Tibial nerve (tissue), 4 donors: ENCODE measurements around the gene MTUS2.

Experiments used
- CTCF ChIP-seq, 5 experiments: fragments of 200-600 bp in 3 of 5; fragments of 450-650 bp in 2 of 5; sonication (generic) in 3 of 5; IDR thresholded peaks; one replicate each; pipeline ENCODE4 v1.5.1; 2016 to 2019; ENCODE audit warnings: antibody characterized with exemption in 5 of 5, mild to moderate bottlenecking in 3 of 5, moderate library complexity in 2 of 5
- EP300 ChIP-seq, 2 donors: sonication (generic); formaldehyde crosslinking; IDR thresholded peaks; one replicate each; pipeline ENCODE4 v1.6.1; 2017; ENCODE audit warnings: antibody characterized with exemption in 2 of 2, mild to moderate bottlenecking in 1 of 2
- POLR2A ChIP-seq, 2 donors: fragments of 450-650 bp; IDR thresholded peaks; one replicate each; pipeline ENCODE4 v1.6.1; 2017; ENCODE audit warnings: antibody characterized with exemption in 2 of 2, mild to moderate bottlenecking in 2 of 2, moderate library complexity in 2 of 2

GRCh38 chr13:29507356-29507755 lies 687.2 kb downstream of the MTUS2 start:
- TF ChIP-seq CTCF (IDR thresholded peaks at IDR 0.05) (no peak), POLR2A (IDR thresholded peaks at IDR 0.05) (no peak), EP300 (IDR thresholded peaks at IDR 0.05) (no peak)
